Activated CD8-positive, alpha-beta memory T cell treated with anti-CD3 and anti-CD28 coated beads, Interleukin-2, amount 50 U/mL, for 24 hours (primary cell): Measurements from ENCODE around the gene RGS9.
A peak's percentile ranks its signal among the peaks of the same experiment; 100 is the strongest.
"Not testable (repeated sequence)": the region's sequence is repeated elsewhere in the genome, so short reads cannot be mapped to it uniquely, and the experiment has no call there.

ENCODE experiments used
- DNase-seq: peaks from one replicate; pipeline ENCODE4 v3.0.0-alpha.2; 2020; ENCODE audit errors: extremely low read depth

RGS9 gene

GRCh38 chr17:65115839-65116238 lies 21.3 kb upstream of the RGS9 start:
- no peak for DNase-seq

GRCh38 chr17:65116515-65116914 lies 20.7 kb upstream of the RGS9 start:
- not testable (repeated sequence) for DNase-seq

GRCh38 chr17:65117384-65118035 lies 19.7 kb upstream of the RGS9 start:
- no peak for DNase-seq

- DNase-seq = no peak
These were observed 15.8 kb upstream of the RGS9 start for GRCh38 chr17:65121368-65121767.

GRCh38 chr17:65121916-65122806 lies 15.0 kb upstream of the RGS9 start:
- DNase-seq = no peak

- DNase-seq = peak; percentile 60
These were observed 14.1 kb upstream of the RGS9 start for GRCh38 chr17:65122836-65123756.

- no peak for DNase-seq
These were observed 13.2 kb upstream of the RGS9 start for GRCh38 chr17:65123757-65124675.

- DNase-seq = no peak
These were observed 6.3 kb upstream of the RGS9 start for GRCh38 chr17:65130832-65131231.

GRCh38 chr17:65131240-65131639 lies 5.9 kb upstream of the RGS9 start:
- DNase-seq = no peak

- no peak for DNase-seq
These were observed 5.2 kb upstream of the RGS9 start for GRCh38 chr17:65131946-65132345.

- DNase-seq = no peak
These were observed 3.1 kb upstream of the RGS9 start for GRCh38 chr17:65134035-65134434.

GRCh38 chr17:65139101-65139764 lies 2.1 kb downstream of the RGS9 start:
- no peak for DNase-seq

GRCh38 chr17:65142247-65142646 lies 5.1 kb downstream of the RGS9 start:
- no peak for DNase-seq

- no peak for DNase-seq
These were observed 6.9 kb downstream of the RGS9 start for GRCh38 chr17:65143889-65144604.

- DNase-seq = no peak
These were observed 8.6 kb downstream of the RGS9 start for GRCh38 chr17:65145743-65146142.

GRCh38 chr17:65147955-65148354 lies 10.8 kb downstream of the RGS9 start:
- DNase-seq = no peak

GRCh38 chr17:65154770-65155589 lies 17.8 kb downstream of the RGS9 start:
- DNase-seq = no peak

GRCh38 chr17:65155622-65156021 lies 18.5 kb downstream of the RGS9 start:
- DNase-seq = no peak
